ENCODE data around the gene YWHAB.
"Not testable (repeated sequence)": the region's sequence is repeated elsewhere in the genome, so short reads cannot be mapped to it uniquely, and the experiment has no call there.

The YWHAB gene

GRCh38 chr20:44856856-44857448 lies 28.6 kb upstream of the YWHAB start:
- Mint-ChIP-seq H3K4me1 (ENCODE audit: low read depth) (peaks cover 14% of the 10 kb centered on the region), H3K27ac (peak overlapping the region; percentile 16), H3K27me3 (peaks cover 16% of the 10 kb centered on the region), H3K4me3 (no peak overlapping the region), H3K36me3 (ENCODE audit: low read depth) (no peaks in the 10 kb centered on the region), H3K9me3 (peaks cover 22% of the 10 kb centered on the region)
- intact Hi-C loops (cut with micrococcal nuclease) = no loop called here

GRCh38 chr20:44858606-44859360 lies 26.7 kb upstream of the YWHAB start:
- Mint-ChIP-seq H3K36me3 (ENCODE audit: low read depth) (no peaks in the 10 kb centered on the region), H3K9me3 (peaks cover 22% of the 10 kb centered on the region), H3K27me3 (peaks cover 8% of the 10 kb centered on the region), H3K4me3 (no peak overlapping the region), H3K4me1 (ENCODE audit: low read depth) (peaks cover 14% of the 10 kb centered on the region), H3K27ac (no peak overlapping the region)
- intact Hi-C loops (cut with micrococcal nuclease) = no loop called here

GRCh38 chr20:44861531-44862006 lies 23.9 kb upstream of the YWHAB start:
- Mint-ChIP-seq H3K27ac (no peak overlapping the region), H3K4me1 (ENCODE audit: low read depth) (peaks cover 20% of the 10 kb centered on the region), H3K36me3 (ENCODE audit: low read depth) (no peaks in the 10 kb centered on the region), H3K4me3 (no peak overlapping the region), H3K9me3 (peaks cover 18% of the 10 kb centered on the region), H3K27me3 (no peaks in the 10 kb centered on the region)
- intact Hi-C loops (cut with micrococcal nuclease) = loop anchor here (10.0 kb wide), 1 partner anchor 67 kb away; no protein-coding TSS in a partner anchor

- no peaks in the 10 kb centered on the region for H3K27me3 Mint-ChIP-seq
- peaks cover 10% of the 10 kb centered on the region for H3K9me3 Mint-ChIP-seq
- H3K36me3 Mint-ChIP-seq (ENCODE audit: low read depth) = no peaks in the 10 kb centered on the region
- peaks cover 24% of the 10 kb centered on the region for H3K4me1 Mint-ChIP-seq (ENCODE audit: low read depth)
- intact Hi-C loops (cut with micrococcal nuclease) = loop anchor here (10.0 kb wide), 1 partner anchor 67 kb away; no protein-coding TSS in a partner anchor
- no peak overlapping the region for H3K4me3 Mint-ChIP-seq
- no peak overlapping the region for H3K27ac Mint-ChIP-seq
These were observed 23.2 kb upstream of the YWHAB start for GRCh38 chr20:44862286-44862685.

- not testable (repeated sequence) for H3K9me3 Mint-ChIP-seq; H3K27ac Mint-ChIP-seq; H3K4me3 Mint-ChIP-seq; H3K27me3 Mint-ChIP-seq; H3K36me3 Mint-ChIP-seq (ENCODE audit: low read depth)
- intact Hi-C loops (cut with micrococcal nuclease) = loop anchor here (10.0 kb wide), 1 partner anchor 69 kb away; no protein-coding TSS in a partner anchor
- peaks cover 28% of the 10 kb centered on the region for H3K4me1 Mint-ChIP-seq (ENCODE audit: low read depth)
These were observed 22.0 kb upstream of the YWHAB start for GRCh38 chr20:44863365-44864084.

GRCh38 chr20:44864493-44864892 lies 21.0 kb upstream of the YWHAB start:
- H3K27me3 Mint-ChIP-seq; H3K36me3 Mint-ChIP-seq (ENCODE audit: low read depth); H3K4me3 Mint-ChIP-seq; H3K9me3 Mint-ChIP-seq; H3K27ac Mint-ChIP-seq: not testable (repeated sequence)
- intact Hi-C loops (cut with micrococcal nuclease) = loop anchor here (10.0 kb wide), 1 partner anchor 70 kb away; no protein-coding TSS in a partner anchor
- peaks cover 21% of the 10 kb centered on the region for H3K4me1 Mint-ChIP-seq (ENCODE audit: low read depth)

- intact Hi-C loops (cut with micrococcal nuclease) = loop anchor here (1.0 to 10.0 kb wide), 3 partner anchors 72 to 182 kb away; no protein-coding TSS in a partner anchor
- Mint-ChIP-seq H3K27ac (peak overlapping the region; percentile 26), H3K9me3 (no peaks in the 10 kb centered on the region), H3K4me1 (ENCODE audit: low read depth) (peaks cover 21% of the 10 kb centered on the region), H3K27me3 (peaks cover 10% of the 10 kb centered on the region), H3K36me3 (ENCODE audit: low read depth) (no peaks in the 10 kb centered on the region), H3K4me3 (peak overlapping the region; percentile 61)
These were observed 18.7 kb upstream of the YWHAB start for GRCh38 chr20:44866703-44867335.

GRCh38 chr20:44869471-44869870 lies 16.0 kb upstream of the YWHAB start:
- Mint-ChIP-seq H3K4me3 (no peak overlapping the region), H3K36me3 (ENCODE audit: low read depth) (no peaks in the 10 kb centered on the region), H3K4me1 (ENCODE audit: low read depth) (peaks cover 21% of the 10 kb centered on the region), H3K9me3 (no peaks in the 10 kb centered on the region), H3K27me3 (peaks cover 11% of the 10 kb centered on the region), H3K27ac (no peak overlapping the region)
- intact Hi-C loops (cut with micrococcal nuclease) = loop anchor here (10.0 kb wide), 1 partner anchor 75 kb away; no protein-coding TSS in a partner anchor

- H3K9me3 Mint-ChIP-seq = not testable (repeated sequence)
These were observed 3.1 kb upstream of the YWHAB start for GRCh38 chr20:44882360-44882759.

GRCh38 chr20:44883214-44883902 lies 2.1 kb upstream of the YWHAB start:
- Mint-ChIP-seq H3K9me3 (no peaks in the 10 kb centered on the region), H3K36me3 (ENCODE audit: low read depth) (peaks cover 12% of the 10 kb centered on the region), H3K27me3 (peaks cover under 1% of the 10 kb centered on the region), H3K4me1 (ENCODE audit: low read depth) (peaks cover 26% of the 10 kb centered on the region), H3K27ac (no peak overlapping the region), H3K4me3 (no peak overlapping the region)
- intact Hi-C loops (cut with micrococcal nuclease) = no loop called here

More at GRCh38 chr20:44882360-44882759, 3.1 kb upstream of the YWHAB start:
- H3K27me3 Mint-ChIP-seq; H3K4me3 Mint-ChIP-seq; H3K27ac Mint-ChIP-seq; intact Hi-C loops (cut with micrococcal nuclease): not testable (repeated sequence)
- Mint-ChIP-seq H3K4me1 (ENCODE audit: low read depth) (peaks cover 22% of the 10 kb centered on the region), H3K36me3 (ENCODE audit: low read depth) (peaks cover 12% of the 10 kb centered on the region)

GRCh38 chr20:44884907-44885391 lies 556 bp upstream of the YWHAB start:
- H3K27ac Mint-ChIP-seq = peak overlapping the region; percentile 91
- no peaks in the 10 kb centered on the region for H3K27me3 Mint-ChIP-seq
- peak overlapping the region; percentile 93 for H3K4me3 Mint-ChIP-seq
- no peaks in the 10 kb centered on the region for H3K9me3 Mint-ChIP-seq
- intact Hi-C loops (cut with micrococcal nuclease) = loop anchor here (5.0 kb wide), 2 partner anchors 82 to 673 kb away; partner anchors contain the start of genes OSER1 and STK4
- peaks cover 42% of the 10 kb centered on the region for H3K4me1 Mint-ChIP-seq (ENCODE audit: low read depth)
- peaks cover 12% of the 10 kb centered on the region for H3K36me3 Mint-ChIP-seq (ENCODE audit: low read depth)

- intact Hi-C loops (cut with micrococcal nuclease) = loop anchor here (5.0 kb wide), 2 partner anchors 81 to 674 kb away; partner anchors contain the start of genes OSER1 and STK4
- Mint-ChIP-seq H3K27me3 (no peaks in the 10 kb centered on the region), H3K9me3 (no peaks in the 10 kb centered on the region), H3K27ac (peak overlapping the region; percentile 91), H3K4me1 (ENCODE audit: low read depth) (peaks cover 48% of the 10 kb centered on the region), H3K36me3 (ENCODE audit: low read depth) (peaks cover 20% of the 10 kb centered on the region), H3K4me3 (peak overlapping the region; percentile 93)
These were observed 754 bp downstream of the YWHAB start for GRCh38 chr20:44886266-44886651.

GRCh38 chr20:44886828-44887227 lies 1.3 kb downstream of the YWHAB start:
- peaks cover 48% of the 10 kb centered on the region for H3K4me1 Mint-ChIP-seq (ENCODE audit: low read depth)
- H3K9me3 Mint-ChIP-seq = no peaks in the 10 kb centered on the region
- peak overlapping the region; percentile 91 for H3K27ac Mint-ChIP-seq
- H3K27me3 Mint-ChIP-seq = no peaks in the 10 kb centered on the region
- H3K36me3 Mint-ChIP-seq (ENCODE audit: low read depth) = peaks cover 22% of the 10 kb centered on the region
- H3K4me3 Mint-ChIP-seq = peak overlapping the region; percentile 93
- intact Hi-C loops (cut with micrococcal nuclease) = loop anchor here (5.0 kb wide), 2 partner anchors 80 to 675 kb away; partner anchors contain the start of genes OSER1 and STK4
